GM19468 (cell line): ENCODE measurements around the gene SMARCD1.

Experiments used
- ATAC-seq: cut with Tn5 transposase; IDR thresholded peaks from one replicate; pipeline ENCODE4 v1.9.1; 2021; ENCODE audit warnings: mild to moderate bottlenecking, moderate library complexity, moderate number of reproducible peaks; ENCODE audit not compliant: unreplicated experiment; ENCODE audit errors: extremely low read depth

Gene SMARCD1

GRCh38 chr12:50084775-50085614 is at the start of gene SMARCD1:
Gene SMARCD1, plus strand, starts transcription at chr12:50085342. Its CDS starts 28 bp downstream, at chr12:50085370.
- peak; percentile 47 for ATAC-seq

GRCh38 chr12:50038336-50038735 is 46.8 kb upstream of the SMARCD1 start:
- no peak for ATAC-seq

GRCh38 chr12:50039151-50039835 is 45.8 kb upstream of the SMARCD1 start:
- ATAC-seq, result no peak

- ATAC-seq, result no peak
These were observed 44.5 kb upstream of the SMARCD1 start for GRCh38 chr12:50040657-50041056.

- ATAC-seq, result no peak
These were observed 43.9 kb upstream of the SMARCD1 start for GRCh38 chr12:50041062-50041860.

- no peak for ATAC-seq
These were observed 43.2 kb upstream of the SMARCD1 start for GRCh38 chr12:50041962-50042361.

GRCh38 chr12:50042693-50043092 is 42.4 kb upstream of the SMARCD1 start:
- no peak for ATAC-seq

GRCh38 chr12:50043308-50043707 is 41.8 kb upstream of the SMARCD1 start:
- ATAC-seq, result no peak

GRCh38 chr12:50043854-50044253 is 41.3 kb upstream of the SMARCD1 start:
- ATAC-seq, result no peak

GRCh38 chr12:50047693-50048250 is 37.4 kb upstream of the SMARCD1 start:
- no peak for ATAC-seq

- ATAC-seq, result no peak
These were observed 35.7 kb upstream of the SMARCD1 start for GRCh38 chr12:50049254-50050118.

GRCh38 chr12:50050119-50050385 is 35.1 kb upstream of the SMARCD1 start:
- no peak for ATAC-seq

- no peak for ATAC-seq
These were observed 34.6 kb upstream of the SMARCD1 start for GRCh38 chr12:50050410-50051098.

GRCh38 chr12:50051101-50051806 is 33.9 kb upstream of the SMARCD1 start:
- no peak for ATAC-seq

GRCh38 chr12:50052544-50052943 is 32.6 kb upstream of the SMARCD1 start:
- no peak for ATAC-seq

GRCh38 chr12:50052964-50053363 is 32.2 kb upstream of the SMARCD1 start:
- ATAC-seq, result no peak

- no peak for ATAC-seq
These were observed 31.6 kb upstream of the SMARCD1 start for GRCh38 chr12:50053583-50053982.

- ATAC-seq, result no peak
These were observed 29.1 kb upstream of the SMARCD1 start for GRCh38 chr12:50055831-50056638.
